Stimulated activated CD4-positive, alpha-beta T cell treated with anti-CD3 and anti-CD28 coated beads, Interleukin-15, amount 100 ng/mL, for 1 hour (primary cell): ENCODE measurements around the gene PPFIA4.
A peak's percentile ranks its signal among the peaks of the same experiment; 100 is the strongest.
"Not testable (repeated sequence)": the region's sequence is repeated elsewhere in the genome, so short reads cannot be mapped to it uniquely, and the experiment has no call there.

Experiments
- DNase-seq, 2 donors: peaks; one replicate each; pipeline ENCODE4 v3.0.0-alpha.2; 2020; ENCODE audit warnings: low read depth in 1 of 2, low spot score in 1 of 2

The PPFIA4 gene

DNA sequence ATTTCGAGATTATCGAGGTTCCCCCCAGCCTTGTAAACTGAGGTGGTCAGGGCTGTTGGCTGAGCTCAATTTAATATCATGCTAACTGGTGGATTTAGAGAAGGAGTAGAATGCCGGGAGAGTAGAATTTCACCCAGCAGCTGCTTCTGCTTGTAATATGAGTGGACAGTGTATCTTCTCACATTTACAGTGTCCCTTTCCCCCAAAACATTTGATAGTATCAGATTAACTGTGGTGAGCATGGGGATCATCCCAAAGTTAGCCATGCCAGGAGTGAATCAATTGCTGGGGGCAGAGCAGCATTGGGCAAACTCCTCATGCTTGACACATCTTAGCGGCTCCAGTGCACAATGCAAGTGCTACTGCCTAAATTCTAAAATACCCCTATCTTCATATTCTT lies 9.2 kb upstream of the PPFIA4 start:
- DNase-seq = no peak

DNA sequence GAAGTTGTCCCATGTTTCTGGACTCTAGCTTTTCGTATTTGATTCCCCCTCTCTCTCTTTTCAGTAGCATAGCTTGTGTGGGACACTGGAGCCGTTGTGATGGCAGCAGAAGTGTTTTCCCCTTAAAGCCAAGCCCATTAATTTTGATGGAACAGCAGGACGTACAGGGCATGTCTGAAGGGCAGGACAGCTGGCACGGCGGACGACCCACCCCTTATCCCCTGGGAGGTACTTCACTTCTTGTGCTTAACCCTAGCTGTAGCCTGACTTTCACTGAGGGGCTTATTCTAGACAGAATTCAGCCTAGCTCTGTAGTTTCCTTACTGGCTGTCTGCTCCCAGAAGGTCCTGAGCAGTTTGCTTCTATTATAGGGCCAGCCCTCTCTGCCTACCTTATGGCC lies 8.6 kb upstream of the PPFIA4 start:
- DNase-seq = no peak

DNA sequence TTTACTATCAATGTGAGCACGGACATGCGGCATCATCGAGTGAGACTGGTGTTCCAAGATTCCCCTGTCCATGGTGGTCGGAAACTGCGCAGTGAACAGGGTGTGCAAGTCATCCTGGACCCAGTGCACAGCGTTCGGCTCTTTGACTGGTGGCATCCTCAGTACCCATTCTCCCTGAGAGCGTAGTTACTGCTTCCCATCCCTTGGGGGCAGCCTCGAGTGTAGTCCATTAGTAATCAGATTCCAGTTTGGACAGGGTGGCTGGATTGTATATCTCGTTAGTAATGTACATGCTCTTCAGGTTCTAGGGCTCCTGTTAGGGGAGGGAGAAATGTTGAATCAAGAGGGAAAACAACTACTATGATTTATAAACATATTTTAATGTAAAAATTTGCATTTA lies 3.4 kb upstream of the PPFIA4 start:
- not testable (repeated sequence) for DNase-seq

DNA sequence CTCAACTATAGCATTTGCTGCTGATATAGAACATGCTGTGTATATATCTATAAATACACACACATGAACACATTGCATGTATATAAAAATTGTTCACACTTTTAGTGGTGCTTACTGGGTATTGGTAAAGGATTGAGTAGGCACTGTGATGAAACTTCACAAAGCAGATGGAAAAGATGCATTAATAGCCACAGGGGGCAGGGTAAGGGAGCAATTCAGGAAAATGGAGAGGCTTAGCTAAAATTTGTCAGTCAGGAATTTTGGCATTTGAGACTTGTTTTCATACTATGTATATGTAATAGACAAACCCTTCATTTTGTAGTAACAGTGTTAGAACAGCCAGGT lies 633 bp upstream of the PPFIA4 start:
- DNase-seq = no peak

DNA sequence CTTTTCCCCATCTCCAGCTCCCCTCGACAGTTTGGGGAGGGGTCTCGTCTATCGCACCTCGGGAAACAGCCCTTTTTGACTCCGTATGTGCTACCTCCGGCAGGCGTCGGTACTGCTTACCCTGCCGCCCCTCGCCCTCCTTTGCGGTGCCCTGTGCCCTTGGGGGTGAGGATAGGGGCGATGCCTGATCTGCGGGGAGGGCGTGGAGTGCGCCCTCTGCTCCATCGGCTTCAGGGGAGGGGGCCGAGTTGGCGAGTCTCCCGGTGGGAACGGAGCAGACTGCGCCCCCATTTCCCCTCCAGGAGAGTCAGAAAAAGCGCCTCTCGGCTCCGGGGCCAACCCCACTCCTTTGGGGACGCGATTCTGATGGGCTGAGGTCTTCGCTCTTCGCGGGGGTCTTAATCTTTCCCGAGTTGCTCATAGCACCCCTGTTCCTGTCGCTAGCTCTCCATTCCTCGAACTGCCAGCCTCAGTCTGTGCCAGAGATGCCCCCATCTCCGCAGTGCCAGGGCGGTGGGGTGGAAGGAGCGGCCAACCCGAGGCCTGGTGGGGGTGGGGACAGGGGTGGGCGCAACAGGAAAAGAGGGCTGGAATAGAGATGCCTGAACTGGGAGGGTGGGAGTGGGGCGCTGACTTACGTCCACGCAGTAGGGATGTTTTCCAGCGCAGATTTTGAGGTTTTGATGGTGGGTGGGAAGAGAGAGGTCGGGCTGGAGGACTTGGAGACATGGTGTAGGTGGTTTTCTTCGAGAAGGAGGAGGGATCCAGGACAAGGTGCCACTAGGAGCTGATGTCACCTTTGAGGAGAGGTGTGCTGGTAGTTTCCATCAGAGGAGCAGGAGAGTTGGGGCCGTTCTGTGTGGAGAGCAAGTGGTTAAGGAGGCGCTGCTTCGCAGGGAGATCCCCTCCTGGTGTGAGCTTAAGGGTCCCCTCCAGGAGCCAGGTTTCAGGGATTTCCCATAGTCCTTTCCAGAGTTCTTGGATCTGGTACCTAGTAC lies 674 bp downstream of the PPFIA4 start:
- DNase-seq = no peak

DNA sequence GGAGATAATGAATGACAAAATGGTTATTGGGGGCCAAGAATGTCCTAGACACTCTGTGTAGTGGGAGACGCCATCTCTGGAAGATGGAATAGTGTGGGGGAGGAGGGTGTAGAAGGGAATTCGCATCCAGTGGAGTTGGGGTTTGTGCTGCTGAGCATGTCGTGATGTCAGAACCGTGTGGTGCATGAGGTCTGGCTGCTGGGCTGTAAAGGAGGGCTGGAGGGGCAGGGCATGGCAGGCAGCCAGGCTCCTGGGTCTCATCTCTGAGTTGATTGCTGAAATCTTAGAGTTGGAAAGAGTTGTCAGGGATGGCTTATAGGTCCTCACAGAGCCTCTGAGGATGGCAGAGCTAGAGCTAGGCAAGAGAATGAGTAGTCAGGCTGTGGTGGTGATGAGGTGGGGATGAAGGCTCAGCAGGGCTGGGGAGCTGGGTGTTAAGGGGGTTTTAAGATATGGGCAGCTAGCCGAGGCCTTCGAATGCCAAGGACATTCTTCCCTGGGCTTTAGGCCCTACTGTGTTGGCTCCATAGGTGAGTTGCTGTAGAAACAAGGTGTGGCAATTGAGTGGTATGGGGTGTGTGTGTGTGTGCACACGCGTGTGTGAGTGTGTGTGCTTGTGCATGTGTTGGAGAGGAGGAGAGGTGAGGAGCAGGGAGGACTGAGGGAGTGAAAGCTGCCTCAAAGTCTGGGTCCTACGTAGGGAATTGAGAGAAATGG lies 1.9 kb downstream of the PPFIA4 start:
- no peak for DNase-seq

DNA sequence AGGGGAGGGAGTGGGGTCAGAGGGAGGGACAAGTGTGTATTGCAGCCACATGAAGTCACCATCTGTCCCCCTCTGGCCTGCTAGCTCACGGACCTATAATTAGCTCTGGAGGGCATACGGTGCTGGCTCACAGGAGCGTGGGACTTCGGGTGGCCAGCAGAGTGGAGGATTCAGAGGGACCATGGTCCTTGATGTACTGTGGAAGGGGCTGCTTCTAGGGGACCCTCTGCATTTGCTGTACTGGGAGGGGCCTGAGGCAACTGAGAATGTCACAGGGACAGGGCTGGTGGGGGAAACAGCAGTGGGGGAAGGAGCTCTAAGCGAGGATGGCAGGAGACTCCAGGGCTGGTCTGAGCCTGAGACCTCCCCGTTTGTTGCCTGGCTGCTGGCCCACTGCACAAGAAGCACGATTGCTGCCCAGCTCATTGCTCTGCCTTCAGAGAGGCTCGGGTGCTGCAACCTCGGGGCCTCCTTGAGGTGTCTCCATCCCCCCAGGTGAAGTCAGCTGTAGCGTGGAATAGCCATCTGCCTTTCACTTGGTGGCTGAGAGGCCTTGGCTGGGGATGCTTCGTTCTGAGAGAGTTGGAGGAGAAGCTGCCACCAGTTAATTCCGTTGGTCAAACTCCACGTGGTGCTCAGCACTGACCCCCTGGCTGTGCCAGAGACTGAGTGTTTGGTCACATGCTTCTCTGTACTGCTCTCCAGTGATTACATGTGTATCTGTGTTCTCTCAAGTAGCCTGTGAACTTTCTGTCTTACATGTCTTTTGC lies 2.7 kb downstream of the PPFIA4 start:
- DNase-seq = no peak

DNA sequence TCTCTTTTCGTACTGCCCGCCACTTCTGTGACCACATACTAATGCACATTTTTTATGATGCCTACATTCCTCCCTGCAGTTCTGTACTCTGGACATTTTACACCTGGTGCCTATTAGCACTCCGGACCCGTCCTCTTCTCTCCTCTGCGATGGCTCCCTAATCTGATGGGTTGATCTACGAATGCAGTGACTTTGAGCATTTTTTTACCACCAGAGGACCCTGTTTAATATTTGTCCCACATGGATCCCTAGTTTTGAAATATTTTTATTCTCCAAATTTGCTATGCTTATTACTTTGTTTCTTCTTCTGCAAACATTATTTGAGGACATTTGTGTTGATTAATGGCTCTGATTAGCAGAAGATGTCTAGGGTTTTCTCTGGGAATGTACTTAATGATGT lies 5.2 kb downstream of the PPFIA4 start:
- no peak for DNase-seq

DNA sequence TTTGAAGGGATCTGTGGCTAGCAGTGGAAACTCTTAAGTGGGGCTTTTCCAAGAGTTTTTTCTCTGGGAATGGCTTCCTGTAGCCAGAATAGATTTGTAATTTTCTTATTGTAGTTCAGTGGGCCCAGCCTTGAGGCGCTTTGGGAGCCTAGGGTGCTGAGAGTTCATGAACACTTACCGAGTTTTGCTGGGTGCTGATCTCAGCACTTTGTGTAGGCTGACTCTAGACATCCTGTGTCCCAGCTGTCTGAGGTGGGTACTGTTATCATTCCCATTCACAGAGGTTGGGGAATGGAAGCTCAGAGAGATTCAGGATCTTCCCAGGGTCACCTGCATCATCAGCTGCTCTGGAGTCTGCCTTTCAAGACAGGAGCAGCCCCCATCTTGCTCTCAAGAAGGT lies 7.0 kb downstream of the PPFIA4 start:
- no peak for DNase-seq

DNA sequence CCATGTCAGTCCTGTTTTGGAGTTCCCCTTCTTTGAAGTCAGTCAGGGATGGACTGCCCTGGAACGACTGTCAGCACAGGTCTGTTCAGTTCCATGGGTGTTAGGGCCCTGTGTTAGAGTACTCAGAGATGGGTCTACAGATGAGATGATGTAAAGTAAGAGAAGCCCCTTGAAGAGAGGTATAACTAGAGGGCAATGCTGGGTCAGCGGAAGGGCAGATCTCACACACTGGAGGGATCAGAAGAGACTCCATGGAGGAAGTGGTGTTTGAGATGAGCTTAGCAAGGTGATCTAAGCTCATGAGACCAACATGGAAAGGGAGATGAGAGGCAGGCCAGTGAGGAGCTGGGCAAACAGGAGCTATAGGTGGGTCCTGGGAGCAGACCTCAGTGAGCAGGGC lies 7.6 kb downstream of the PPFIA4 start:
- DNase-seq = no peak

DNA sequence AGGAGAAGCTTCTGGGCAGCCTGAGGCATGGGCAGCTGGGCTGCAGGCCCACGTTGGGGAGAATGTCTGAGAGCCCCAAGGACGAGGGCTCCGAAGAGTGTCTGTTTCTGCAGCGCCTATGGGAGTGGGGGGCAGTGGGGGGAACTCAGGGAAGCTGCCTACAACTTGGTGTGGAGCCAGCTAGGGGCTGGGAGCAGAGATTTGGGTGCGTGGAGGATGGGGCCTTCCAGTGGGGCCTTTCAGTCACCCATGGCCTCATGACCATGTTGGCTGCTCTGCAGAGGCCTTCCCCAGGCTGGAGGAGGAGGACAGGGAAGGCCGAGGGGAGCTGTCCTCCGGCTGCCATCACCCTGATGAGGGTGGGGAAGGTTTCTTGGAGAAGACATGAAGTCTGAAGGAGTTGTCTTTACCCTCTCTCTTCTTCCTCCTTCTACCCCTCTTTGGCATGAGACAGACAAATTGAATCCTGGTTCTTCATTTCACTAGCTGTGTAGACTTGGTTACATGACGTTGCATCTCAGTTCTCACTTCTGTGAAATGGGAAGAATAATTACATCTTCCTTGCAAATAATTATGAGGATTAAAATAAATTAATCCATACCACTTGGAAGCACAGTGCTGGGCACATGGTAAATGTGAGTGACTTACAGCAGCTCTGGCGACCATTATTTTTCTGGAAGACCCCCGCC lies 8.3 kb downstream of the PPFIA4 start:
- DNase-seq = no peak

DNA sequence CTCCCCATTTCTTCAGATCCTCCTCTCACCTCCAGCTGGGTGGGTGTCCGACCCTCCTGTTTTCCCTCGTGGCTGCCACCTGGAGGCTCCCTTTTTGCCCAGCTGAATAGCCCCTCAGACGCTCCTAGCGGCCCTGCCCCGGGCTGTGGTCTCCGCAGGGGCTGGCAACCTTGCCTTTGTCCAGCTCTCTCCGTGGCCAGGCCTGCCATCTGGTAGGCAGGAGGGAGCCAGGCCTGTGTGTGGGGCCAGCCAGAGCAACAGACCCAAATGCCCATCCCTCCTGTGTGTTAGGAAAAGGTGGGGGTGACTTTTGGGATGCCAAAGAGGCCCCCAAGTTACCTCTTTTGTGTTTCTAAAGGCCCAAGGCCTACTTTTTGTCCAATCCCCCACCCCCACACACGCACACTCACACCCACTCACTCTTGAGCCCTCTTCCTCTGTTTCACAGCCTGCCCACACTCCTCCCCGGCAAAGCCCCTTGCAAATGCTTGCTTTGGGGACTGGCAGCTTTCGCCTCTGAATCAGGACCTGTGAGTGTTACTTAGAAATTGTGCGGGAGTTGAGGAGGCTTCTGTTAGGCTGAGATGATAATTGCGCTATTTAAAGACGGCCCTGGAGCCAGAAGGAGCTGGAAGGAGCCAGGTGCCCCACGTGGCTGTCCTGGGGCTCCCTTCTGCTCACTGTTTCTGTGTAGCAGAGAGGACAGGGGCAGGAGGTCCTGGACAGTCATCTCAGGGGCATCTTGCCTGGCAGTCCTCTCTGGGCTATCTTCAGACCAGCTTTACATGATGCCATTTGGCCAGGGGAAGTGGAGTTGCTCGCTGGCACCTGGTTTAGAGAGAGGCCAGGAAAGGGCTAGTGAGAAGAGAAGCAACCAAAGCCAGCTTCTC lies 9.1 kb downstream of the PPFIA4 start:
- DNase-seq = no peak

DNA sequence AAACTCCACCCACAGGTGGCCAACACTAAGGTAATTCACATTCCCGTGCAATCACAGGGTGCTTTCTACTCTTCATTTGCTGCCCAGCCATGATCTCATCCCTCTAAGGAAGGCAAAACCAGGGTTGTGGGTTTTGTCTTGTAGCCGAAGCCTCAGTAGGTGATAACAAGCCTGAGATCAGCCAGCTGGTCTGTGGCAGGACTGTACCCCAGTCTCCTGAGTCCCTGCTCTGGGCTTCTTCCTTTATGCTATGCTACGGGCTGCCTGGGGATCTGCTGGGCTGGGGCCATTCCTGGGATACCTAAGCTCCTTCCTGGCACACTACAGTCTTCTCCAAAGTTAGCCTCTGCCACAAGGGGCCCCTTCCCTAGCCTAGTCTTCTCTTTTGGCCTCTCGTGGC lies 9.8 kb downstream of the PPFIA4 start:
- no peak for DNase-seq

DNA sequence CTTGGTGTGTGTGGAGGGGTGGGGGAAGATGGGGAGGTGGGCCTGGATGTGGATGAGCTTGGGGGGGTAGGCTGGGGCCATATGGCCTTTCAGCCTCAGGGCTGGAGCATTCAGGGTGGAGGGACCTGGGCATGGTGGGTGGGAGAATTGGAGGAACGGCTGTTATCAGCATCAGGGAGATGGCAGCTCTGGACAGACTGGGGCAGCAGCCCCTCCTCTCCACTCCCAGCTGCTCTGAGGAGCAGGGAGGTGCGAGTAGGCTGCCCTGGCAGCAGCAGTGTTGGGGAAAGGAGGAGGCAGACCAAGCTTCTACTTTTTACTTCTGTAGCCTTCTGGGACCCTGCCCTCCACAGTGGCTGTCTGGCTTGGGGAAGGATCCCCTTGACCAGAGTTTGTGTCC lies 10.2 kb downstream of the PPFIA4 start:
- DNase-seq = no peak

DNA sequence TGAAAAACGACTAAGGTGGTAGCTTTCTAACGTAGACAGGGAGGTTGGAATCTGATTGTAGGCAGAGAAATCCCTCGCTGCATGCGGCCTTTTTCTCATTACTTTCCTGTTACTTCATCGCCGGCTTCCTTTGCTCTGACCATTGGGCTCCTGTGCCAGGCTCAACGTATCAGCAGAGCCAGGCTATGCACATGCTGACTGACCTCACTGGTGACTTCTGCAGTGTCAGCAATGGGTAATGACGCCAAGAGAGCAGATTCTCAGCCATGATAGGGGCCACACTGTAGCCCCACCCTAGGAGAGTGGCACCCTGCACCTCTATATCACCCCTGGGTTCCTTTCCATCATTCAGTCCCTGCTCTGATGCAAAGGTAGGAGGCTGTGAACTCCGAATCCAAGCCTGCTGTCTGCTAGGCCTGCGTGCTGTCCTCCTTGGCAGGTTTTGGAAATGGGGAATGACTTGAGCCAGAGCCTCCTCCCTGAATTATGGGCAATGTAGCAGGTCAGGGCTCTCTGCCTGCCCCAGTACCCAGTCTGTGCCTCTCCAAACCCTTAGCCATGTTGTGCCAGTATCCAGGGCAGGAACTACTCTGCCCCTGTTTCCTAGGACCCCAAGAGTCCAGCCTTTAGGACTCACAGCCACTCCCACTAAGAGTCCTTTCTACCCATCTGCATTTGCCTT lies 11.4 kb downstream of the PPFIA4 start:
- no peak for DNase-seq

DNA sequence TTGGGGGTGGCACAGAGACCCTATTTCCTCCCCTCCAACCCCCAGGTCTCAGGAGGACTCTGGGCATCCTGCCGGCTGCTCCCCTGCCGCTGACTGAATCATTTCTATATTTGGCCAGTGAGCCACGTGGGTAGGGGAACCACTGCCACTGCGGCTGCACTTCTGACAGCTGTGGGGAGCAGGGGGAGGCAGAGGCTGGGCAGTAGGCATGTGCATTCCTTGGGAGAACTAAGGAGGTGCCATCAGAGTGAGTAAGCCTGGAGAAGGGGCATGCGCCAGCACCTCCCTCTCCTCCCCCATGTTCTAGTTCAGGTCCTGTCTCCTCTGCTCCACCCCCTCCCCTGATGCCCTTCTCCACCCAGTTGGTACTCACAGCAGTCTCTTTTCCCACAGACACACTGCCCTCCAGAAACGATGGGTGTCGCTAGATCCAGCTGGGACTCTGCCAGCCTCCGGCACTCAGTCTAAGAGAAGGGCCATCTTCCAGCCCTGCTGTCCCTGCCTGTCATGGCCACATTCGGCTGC lies 12.0 kb downstream of the PPFIA4 start:
- DNase-seq = no peak

DNA sequence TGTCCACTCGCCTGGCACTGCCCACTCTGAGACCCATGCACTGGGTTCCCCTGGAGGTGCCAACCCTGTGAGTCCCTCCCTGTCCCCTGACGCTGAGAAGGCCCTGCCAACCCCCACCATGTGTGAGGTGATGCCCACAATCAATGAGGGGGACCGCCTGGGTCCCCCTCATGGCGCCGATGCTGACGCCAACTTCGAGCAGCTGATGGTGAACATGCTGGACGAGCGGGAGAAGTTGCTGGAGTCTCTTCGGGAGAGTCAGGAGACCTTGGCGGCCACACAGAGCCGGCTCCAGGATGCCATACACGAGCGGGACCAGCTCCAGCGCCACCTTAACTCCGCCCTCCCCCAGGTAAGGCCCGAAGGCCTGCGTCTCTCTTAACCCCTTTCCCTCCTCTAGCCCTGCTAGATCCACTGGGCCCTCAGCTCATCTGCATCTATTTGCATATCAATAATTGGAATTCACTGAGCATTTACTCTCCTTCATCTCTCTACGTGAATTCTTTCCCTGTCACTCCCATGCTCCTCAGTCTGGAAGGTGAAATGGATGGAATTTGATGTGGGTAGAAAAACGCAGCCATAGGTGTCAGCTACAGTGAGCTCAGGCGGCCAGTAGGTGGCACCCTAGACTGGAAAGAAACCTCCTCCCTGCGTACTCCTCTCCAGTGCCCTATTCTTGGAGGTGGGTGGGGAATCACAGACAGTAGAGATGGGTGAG lies 12.8 kb downstream of the PPFIA4 start:
- peak in 1 of 2 donors; percentile 47 for DNase-seq

DNA sequence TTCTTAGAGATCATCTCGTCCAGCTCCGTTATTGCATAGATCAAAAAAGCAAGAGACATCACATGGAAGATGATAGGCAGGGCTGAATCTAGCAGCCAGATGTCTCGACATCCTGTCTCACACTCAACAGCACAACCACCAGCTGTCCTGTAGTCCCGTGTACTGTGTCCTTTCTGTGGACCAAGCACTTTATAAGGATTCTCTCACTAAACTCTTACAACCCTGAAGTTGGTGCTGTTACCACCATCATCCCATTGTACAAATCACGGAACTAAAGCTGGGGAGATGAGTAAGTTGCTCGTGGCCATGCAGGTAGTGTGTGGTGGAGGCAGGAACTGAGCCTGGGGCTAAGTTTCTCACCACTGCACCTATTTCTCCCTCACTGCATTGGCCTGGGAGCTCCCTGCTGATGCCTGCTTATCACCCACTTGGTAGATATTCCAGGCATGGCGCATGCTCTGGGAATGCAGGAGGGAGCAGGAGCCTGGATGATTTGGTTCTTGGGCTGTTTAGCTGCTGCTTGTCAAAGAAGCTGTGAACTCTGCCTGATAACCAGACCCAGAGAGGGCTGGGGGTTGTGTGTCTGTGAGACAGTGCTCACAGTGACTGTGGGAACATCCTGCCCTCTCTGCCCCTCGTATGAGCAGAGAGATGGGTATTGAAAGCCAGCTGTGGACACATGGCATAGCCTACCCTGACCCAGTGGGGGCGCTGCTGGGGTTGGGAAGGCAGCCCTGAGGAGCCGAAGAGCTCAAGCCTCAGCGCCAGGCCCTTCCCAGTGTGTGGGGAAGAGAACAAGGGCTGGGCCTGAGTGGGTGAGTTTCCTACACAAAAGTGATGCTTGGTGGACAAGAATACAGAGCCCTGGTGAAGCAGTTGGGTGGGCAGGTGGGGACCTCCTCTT lies 13.6 kb downstream of the PPFIA4 start:
- DNase-seq = no peak
